MM.1S (cell line): ENCODE measurements around the gene TBKBP1.

Experiments
- EZH2 ChIP-seq: fragments of 300-600 bp; sonication (generic); optimal IDR thresholded peaks from 2 replicates; pipeline ENCODE3; 2017; ENCODE audit warnings: low read depth, mild to moderate bottlenecking, antibody characterized with exemption, low read length, mixed read lengths
- EZH2phosphoT487 ChIP-seq: fragments of 300-600 bp; sonication (generic); IDR thresholded peaks from 2 replicates; pipeline ENCODE4 v1.6.1; 2018; ENCODE audit warnings: antibody characterized with exemption, low read length
- TF ChIP-seq, protein P1 (sequence below): fragments of 300-600 bp; sonication (generic); IDR thresholded peaks from 2 replicates; pipeline ENCODE4 v1.5.1; 2016; ENCODE audit warnings: antibody characterized with exemption, low read length, mixed read lengths

DNA sequence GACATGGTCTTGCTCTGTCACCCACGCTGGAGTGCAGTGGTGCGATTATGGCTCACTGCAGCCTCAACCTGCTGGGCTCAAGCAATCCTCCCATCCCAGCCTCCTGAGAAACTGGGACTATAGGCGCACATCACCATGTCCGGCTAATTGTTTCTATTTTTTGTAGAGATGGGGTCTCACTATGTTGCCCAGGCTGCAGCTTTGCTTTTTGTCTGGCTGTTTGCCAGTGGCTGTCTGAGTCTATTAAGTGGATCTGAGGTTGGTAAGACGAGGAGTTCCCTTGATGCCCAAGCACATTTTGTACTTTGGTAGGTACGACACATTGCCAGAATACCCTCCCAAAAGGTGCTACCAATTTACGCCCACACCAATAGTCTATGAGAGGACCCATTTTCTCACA, 44.2 kb downstream of the TBKBP1 start:
- TF ChIP-seq, protein P1, sequence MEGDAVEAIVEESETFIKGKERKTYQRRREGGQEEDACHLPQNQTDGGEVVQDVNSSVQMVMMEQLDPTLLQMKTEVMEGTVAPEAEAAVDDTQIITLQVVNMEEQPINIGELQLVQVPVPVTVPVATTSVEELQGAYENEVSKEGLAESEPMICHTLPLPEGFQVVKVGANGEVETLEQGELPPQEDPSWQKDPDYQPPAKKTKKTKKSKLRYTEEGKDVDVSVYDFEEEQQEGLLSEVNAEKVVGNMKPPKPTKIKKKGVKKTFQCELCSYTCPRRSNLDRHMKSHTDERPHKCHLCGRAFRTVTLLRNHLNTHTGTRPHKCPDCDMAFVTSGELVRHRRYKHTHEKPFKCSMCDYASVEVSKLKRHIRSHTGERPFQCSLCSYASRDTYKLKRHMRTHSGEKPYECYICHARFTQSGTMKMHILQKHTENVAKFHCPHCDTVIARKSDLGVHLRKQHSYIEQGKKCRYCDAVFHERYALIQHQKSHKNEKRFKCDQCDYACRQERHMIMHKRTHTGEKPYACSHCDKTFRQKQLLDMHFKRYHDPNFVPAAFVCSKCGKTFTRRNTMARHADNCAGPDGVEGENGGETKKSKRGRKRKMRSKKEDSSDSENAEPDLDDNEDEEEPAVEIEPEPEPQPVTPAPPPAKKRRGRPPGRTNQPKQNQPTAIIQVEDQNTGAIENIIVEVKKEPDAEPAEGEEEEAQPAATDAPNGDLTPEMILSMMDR, result no peak
- no peak for TF ChIP-seq EZH2
- no peak for TF ChIP-seq EZH2phosphoT487
